ENCODE measurements around the gene OR5A1.

The OR5A1 gene

GRCh38 chr11:59436169-59436568, at the start of gene OR5A1:
Gene OR5A1 (plus strand): TSS chr11:59436469. CDS start chr11:59443169, 6,700 bp downstream.
- H3K36me3 ChIP-seq (ENCODE audit: control insufficient read depth, insufficient read depth, low read length): no peaks in the 10 kb centered on the region
- no peak within 1 kb of the TSS for H3K4me3 ChIP-seq (ENCODE audit: low read depth, low read length)
- no peak within 1 kb of the TSS for H3K9ac ChIP-seq (ENCODE audit: low read depth, low read length)
- no peaks in the 10 kb centered on the region for H3K27me3 ChIP-seq (ENCODE audit: control insufficient read depth, insufficient read depth, low read length)
- H3K9me3 ChIP-seq (ENCODE audit: control insufficient read depth, insufficient read depth, low read length): no peaks in the 10 kb centered on the region
- peaks cover 3% of the 10 kb centered on the region for H3K4me1 ChIP-seq (ENCODE audit: control insufficient read depth, insufficient read depth, low read length)

GRCh38 chr11:59394186-59394585, 42.1 kb upstream of the OR5A1 start:
- Histone ChIP-seq H3K4me1 (ENCODE audit: control insufficient read depth, insufficient read depth, low read length) (no peaks in the 10 kb centered on the region), H3K27me3 (ENCODE audit: control insufficient read depth, insufficient read depth, low read length) (no peaks in the 10 kb centered on the region), H3K36me3 (ENCODE audit: control insufficient read depth, insufficient read depth, low read length) (no peaks in the 10 kb centered on the region), H3K4me3 (ENCODE audit: low read depth, low read length) (no peak overlapping the region), H3K9ac (ENCODE audit: low read depth, low read length) (no peak overlapping the region), H3K9me3 (ENCODE audit: control insufficient read depth, insufficient read depth, low read length) (no peaks in the 10 kb centered on the region)

GRCh38 chr11:59400461-59401261, 35.6 kb upstream of the OR5A1 start:
- H3K4me1 ChIP-seq (ENCODE audit: control insufficient read depth, insufficient read depth, low read length): no peaks in the 10 kb centered on the region
- peaks cover 3% of the 10 kb centered on the region for H3K9me3 ChIP-seq (ENCODE audit: control insufficient read depth, insufficient read depth, low read length)
- H3K9ac ChIP-seq (ENCODE audit: low read depth, low read length): no peak overlapping the region
- H3K4me3 ChIP-seq (ENCODE audit: low read depth, low read length): no peak overlapping the region
- H3K27me3 ChIP-seq (ENCODE audit: control insufficient read depth, insufficient read depth, low read length): no peaks in the 10 kb centered on the region
- H3K36me3 ChIP-seq (ENCODE audit: control insufficient read depth, insufficient read depth, low read length): no peaks in the 10 kb centered on the region

- no peak overlapping the region for H3K4me3 ChIP-seq (ENCODE audit: low read depth, low read length)
- peaks cover 3% of the 10 kb centered on the region for H3K9me3 ChIP-seq (ENCODE audit: control insufficient read depth, insufficient read depth, low read length)
- H3K4me1 ChIP-seq (ENCODE audit: control insufficient read depth, insufficient read depth, low read length): no peaks in the 10 kb centered on the region
- H3K9ac ChIP-seq (ENCODE audit: low read depth, low read length): no peak overlapping the region
- H3K36me3 ChIP-seq (ENCODE audit: control insufficient read depth, insufficient read depth, low read length): no peaks in the 10 kb centered on the region
- H3K27me3 ChIP-seq (ENCODE audit: control insufficient read depth, insufficient read depth, low read length): no peaks in the 10 kb centered on the region
These were observed 35.1 kb upstream of the OR5A1 start for GRCh38 chr11:59401262-59401552.

GRCh38 chr11:59403546-59403945, 32.7 kb upstream of the OR5A1 start:
- Histone ChIP-seq H3K27me3 (ENCODE audit: control insufficient read depth, insufficient read depth, low read length) (no peaks in the 10 kb centered on the region), H3K36me3 (ENCODE audit: control insufficient read depth, insufficient read depth, low read length) (no peaks in the 10 kb centered on the region), H3K9ac (ENCODE audit: low read depth, low read length) (no peak overlapping the region), H3K4me1 (ENCODE audit: control insufficient read depth, insufficient read depth, low read length) (no peaks in the 10 kb centered on the region), H3K4me3 (ENCODE audit: low read depth, low read length) (no peak overlapping the region), H3K9me3 (ENCODE audit: control insufficient read depth, insufficient read depth, low read length) (peaks cover 3% of the 10 kb centered on the region)

- no peaks in the 10 kb centered on the region for H3K9me3 ChIP-seq (ENCODE audit: control insufficient read depth, insufficient read depth, low read length)
- no peaks in the 10 kb centered on the region for H3K27me3 ChIP-seq (ENCODE audit: control insufficient read depth, insufficient read depth, low read length)
- no peaks in the 10 kb centered on the region for H3K4me1 ChIP-seq (ENCODE audit: control insufficient read depth, insufficient read depth, low read length)
- no peaks in the 10 kb centered on the region for H3K36me3 ChIP-seq (ENCODE audit: control insufficient read depth, insufficient read depth, low read length)
- H3K9ac ChIP-seq (ENCODE audit: low read depth, low read length): no peak overlapping the region
- H3K4me3 ChIP-seq (ENCODE audit: low read depth, low read length): no peak overlapping the region
These were observed 22.6 kb upstream of the OR5A1 start for GRCh38 chr11:59413646-59414045.

- no peak overlapping the region for H3K4me3 ChIP-seq (ENCODE audit: low read depth, low read length)
- no peaks in the 10 kb centered on the region for H3K9me3 ChIP-seq (ENCODE audit: control insufficient read depth, insufficient read depth, low read length)
- H3K36me3 ChIP-seq (ENCODE audit: control insufficient read depth, insufficient read depth, low read length): no peaks in the 10 kb centered on the region
- no peaks in the 10 kb centered on the region for H3K27me3 ChIP-seq (ENCODE audit: control insufficient read depth, insufficient read depth, low read length)
- no peak overlapping the region for H3K9ac ChIP-seq (ENCODE audit: low read depth, low read length)
- H3K4me1 ChIP-seq (ENCODE audit: control insufficient read depth, insufficient read depth, low read length): no peaks in the 10 kb centered on the region
These were observed 21.2 kb upstream of the OR5A1 start for GRCh38 chr11:59415111-59415510.

GRCh38 chr11:59416613-59417012, 19.7 kb upstream of the OR5A1 start:
- H3K9ac ChIP-seq (ENCODE audit: low read depth, low read length): no peak overlapping the region
- H3K4me3 ChIP-seq (ENCODE audit: low read depth, low read length): no peak overlapping the region
- H3K4me1 ChIP-seq (ENCODE audit: control insufficient read depth, insufficient read depth, low read length): no peaks in the 10 kb centered on the region
- H3K36me3 ChIP-seq (ENCODE audit: control insufficient read depth, insufficient read depth, low read length): no peaks in the 10 kb centered on the region
- no peaks in the 10 kb centered on the region for H3K27me3 ChIP-seq (ENCODE audit: control insufficient read depth, insufficient read depth, low read length)
- H3K9me3 ChIP-seq (ENCODE audit: control insufficient read depth, insufficient read depth, low read length): no peaks in the 10 kb centered on the region

- no peaks in the 10 kb centered on the region for H3K4me1 ChIP-seq (ENCODE audit: control insufficient read depth, insufficient read depth, low read length)
- H3K4me3 ChIP-seq (ENCODE audit: low read depth, low read length): no peak overlapping the region
- H3K27me3 ChIP-seq (ENCODE audit: control insufficient read depth, insufficient read depth, low read length): no peaks in the 10 kb centered on the region
- no peaks in the 10 kb centered on the region for H3K36me3 ChIP-seq (ENCODE audit: control insufficient read depth, insufficient read depth, low read length)
- H3K9ac ChIP-seq (ENCODE audit: low read depth, low read length): no peak overlapping the region
- H3K9me3 ChIP-seq (ENCODE audit: control insufficient read depth, insufficient read depth, low read length): no peaks in the 10 kb centered on the region
These were observed 19.2 kb upstream of the OR5A1 start for GRCh38 chr11:59417023-59417422.

- Histone ChIP-seq H3K4me3 (ENCODE audit: low read depth, low read length) (no peak overlapping the region), H3K9me3 (ENCODE audit: control insufficient read depth, insufficient read depth, low read length) (no peaks in the 10 kb centered on the region), H3K9ac (ENCODE audit: low read depth, low read length) (no peak overlapping the region), H3K4me1 (ENCODE audit: control insufficient read depth, insufficient read depth, low read length) (no peaks in the 10 kb centered on the region), H3K27me3 (ENCODE audit: control insufficient read depth, insufficient read depth, low read length) (no peaks in the 10 kb centered on the region), H3K36me3 (ENCODE audit: control insufficient read depth, insufficient read depth, low read length) (no peaks in the 10 kb centered on the region)
These were observed 18.1 kb upstream of the OR5A1 start for GRCh38 chr11:59418156-59418555.

- Histone ChIP-seq H3K4me1 (ENCODE audit: control insufficient read depth, insufficient read depth, low read length) (peaks cover 16% of the 10 kb centered on the region), H3K9ac (ENCODE audit: low read depth, low read length) (no peak overlapping the region), H3K36me3 (ENCODE audit: control insufficient read depth, insufficient read depth, low read length) (no peaks in the 10 kb centered on the region), H3K4me3 (ENCODE audit: low read depth, low read length) (no peak overlapping the region), H3K27me3 (ENCODE audit: control insufficient read depth, insufficient read depth, low read length) (no peaks in the 10 kb centered on the region), H3K9me3 (ENCODE audit: control insufficient read depth, insufficient read depth, low read length) (no peaks in the 10 kb centered on the region)
These were observed 12.4 kb upstream of the OR5A1 start for GRCh38 chr11:59423835-59424234.

GRCh38 chr11:59425131-59425530, 11.1 kb upstream of the OR5A1 start:
- H3K4me1 ChIP-seq (ENCODE audit: control insufficient read depth, insufficient read depth, low read length): peaks cover 16% of the 10 kb centered on the region
- H3K9ac ChIP-seq (ENCODE audit: low read depth, low read length): no peak overlapping the region
- H3K4me3 ChIP-seq (ENCODE audit: low read depth, low read length): no peak overlapping the region
- no peaks in the 10 kb centered on the region for H3K9me3 ChIP-seq (ENCODE audit: control insufficient read depth, insufficient read depth, low read length)
- no peaks in the 10 kb centered on the region for H3K27me3 ChIP-seq (ENCODE audit: control insufficient read depth, insufficient read depth, low read length)
- H3K36me3 ChIP-seq (ENCODE audit: control insufficient read depth, insufficient read depth, low read length): no peaks in the 10 kb centered on the region

Measured in iPS-15b (cell line).